Testis (tissue), 3 donors: ENCODE data around the gene NAV3. TPM values are rescaled to one million over a fixed set of nuclear protein-coding genes. Genes with fewer than 3 reads are reported as not detected.

Experiments
- DNase-seq: peaks from one replicate; pipeline ENCODE4 v3.0.0-alpha.2; 2019
- H3K27ac ChIP-seq, 2 donors: fragments of 200-600 bp; sonication (generic); one replicate each; pipeline ENCODE4 v1.5.1; 2019
- H3K27me3 ChIP-seq: fragments of 200-600 bp; sonication (generic); one replicate; pipeline ENCODE4 v1.5.1; 2019
- H3K36me3 ChIP-seq: fragments of 200-600 bp; sonication (generic); one replicate; pipeline ENCODE4 v1.5.1; 2017; ENCODE audit warnings: low read depth; ENCODE audit errors: missing control alignments
- H3K4me1 ChIP-seq: fragments of 200-600 bp; sonication (generic); one replicate; pipeline ENCODE4 v1.5.1; 2019
- H3K4me3 ChIP-seq, 2 donors: fragments of 200-600 bp; sonication (generic); one replicate each; pipeline ENCODE4 v1.5.1; 2017 to 2019
- H3K9me3 ChIP-seq: fragments of 200-600 bp; sonication (generic); one replicate; pipeline ENCODE4 v1.5.1; 2017
- POLR2A ChIP-seq: fragments of 450-650 bp; IDR thresholded peaks from one replicate; pipeline ENCODE4 v1.6.1; 2017; ENCODE audit warnings: antibody characterized with exemption, mild to moderate bottlenecking, moderate library complexity
- whole genome bisulfite sequencing, 2 donors: methylation state at CpG; one replicate each; pipeline ENCODE4 v1.1.5; 2018; 5-methylcytosine and 5-hydroxymethylcytosine counted together
- intact Hi-C: fragments of 100-400 bp; cut with DNase I; formaldehyde crosslinking; loops from one replicate; pipeline ENCODE4 v1.15.1; 2023; ENCODE audit warnings: low total_unique reads
- polyA plus RNA-seq: library from polyadenylated mRNA; stranded (reverse); fragments of 350-450 nt; fragmentation: Illumina TruSeq; extraction: RNeasy Lipid Tissue Mini Kit (QIAGEN cat#74804); gene quantifications from one replicate; pipeline ENCODE4 v1.2.3, GENCODE V29; 2014; ENCODE audit warnings: low read depth, low replicate concordance; ENCODE audit not compliant: insufficient read depth
- total RNA-seq, 2 donors: library from RNA; depleted of rRNA; stranded (reverse); fragments of >200 nt; gene quantifications; one replicate each; pipeline ENCODE4 v1.2.3, GENCODE V29; 2016
- TF ChIP-seq, protein P1 (sequence below), 3 experiments: fragments of 450-650 bp in 2 of 3; fragments of 200-600 bp in 1 of 3; sonication (generic) in 1 of 3; IDR thresholded peaks; one replicate each; pipeline ENCODE4 v1.5.1; 2016 to 2019; ENCODE audit warnings: antibody characterized with exemption in 3 of 3, mild to moderate bottlenecking in 2 of 3, moderate library complexity in 1 of 3

NAV3 gene
- total and polyA plus RNA-seq, 3 donors from 2014 or later = 6.4 to 21.9 (median 20.0) TPM

DNA sequence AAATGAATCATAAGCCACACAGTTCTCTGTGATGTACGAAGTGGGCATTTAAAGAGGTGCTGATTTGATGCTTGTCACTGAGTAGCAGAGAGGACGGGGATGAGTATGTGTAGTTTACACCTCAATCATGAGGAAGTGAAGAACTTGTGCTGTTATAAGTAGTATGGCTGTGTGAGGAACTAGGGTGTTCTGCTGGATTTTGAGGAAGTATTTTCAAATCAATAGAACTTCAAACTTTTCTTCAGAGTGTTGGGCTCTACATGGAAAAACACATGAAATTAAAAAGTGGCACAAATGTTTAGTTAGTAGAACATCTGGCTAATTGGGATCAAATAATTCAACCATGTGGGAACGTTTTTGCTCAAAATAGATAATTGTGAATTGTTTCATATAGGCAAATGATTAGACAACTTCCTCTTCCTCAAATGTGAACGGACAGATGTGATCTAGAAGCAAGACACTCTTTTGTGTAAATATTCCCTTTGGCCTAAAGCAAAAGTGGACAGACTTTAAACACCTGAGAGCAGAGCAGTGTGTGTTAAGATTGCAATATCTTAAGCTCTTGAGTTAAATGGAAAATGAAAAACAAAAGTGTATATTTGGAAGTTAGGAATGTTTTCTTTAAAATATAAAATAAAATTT, 168.5 kb downstream of the NAV3 start:
- Histone ChIP-seq H3K4me1 (no peaks in the 10 kb centered on the region), H3K36me3 (no peaks in the 10 kb centered on the region), H3K4me3 (no peak overlapping the region), H3K9me3 (no peaks in the 10 kb centered on the region), H3K27me3 (no peaks in the 10 kb centered on the region), H3K27ac (no peak overlapping the region)
- no peak for DNase-seq
- no peak for TF ChIP-seq POLR2A
- TF ChIP-seq, protein P1, sequence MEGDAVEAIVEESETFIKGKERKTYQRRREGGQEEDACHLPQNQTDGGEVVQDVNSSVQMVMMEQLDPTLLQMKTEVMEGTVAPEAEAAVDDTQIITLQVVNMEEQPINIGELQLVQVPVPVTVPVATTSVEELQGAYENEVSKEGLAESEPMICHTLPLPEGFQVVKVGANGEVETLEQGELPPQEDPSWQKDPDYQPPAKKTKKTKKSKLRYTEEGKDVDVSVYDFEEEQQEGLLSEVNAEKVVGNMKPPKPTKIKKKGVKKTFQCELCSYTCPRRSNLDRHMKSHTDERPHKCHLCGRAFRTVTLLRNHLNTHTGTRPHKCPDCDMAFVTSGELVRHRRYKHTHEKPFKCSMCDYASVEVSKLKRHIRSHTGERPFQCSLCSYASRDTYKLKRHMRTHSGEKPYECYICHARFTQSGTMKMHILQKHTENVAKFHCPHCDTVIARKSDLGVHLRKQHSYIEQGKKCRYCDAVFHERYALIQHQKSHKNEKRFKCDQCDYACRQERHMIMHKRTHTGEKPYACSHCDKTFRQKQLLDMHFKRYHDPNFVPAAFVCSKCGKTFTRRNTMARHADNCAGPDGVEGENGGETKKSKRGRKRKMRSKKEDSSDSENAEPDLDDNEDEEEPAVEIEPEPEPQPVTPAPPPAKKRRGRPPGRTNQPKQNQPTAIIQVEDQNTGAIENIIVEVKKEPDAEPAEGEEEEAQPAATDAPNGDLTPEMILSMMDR (IDR thresholded peaks at IDR 0.05) = no peak
- intact Hi-C loops = no loop called here
- 61 to 64% methylated on average over 4 of the region's 4 CpGs for WGBS, 2 donors

DNA sequence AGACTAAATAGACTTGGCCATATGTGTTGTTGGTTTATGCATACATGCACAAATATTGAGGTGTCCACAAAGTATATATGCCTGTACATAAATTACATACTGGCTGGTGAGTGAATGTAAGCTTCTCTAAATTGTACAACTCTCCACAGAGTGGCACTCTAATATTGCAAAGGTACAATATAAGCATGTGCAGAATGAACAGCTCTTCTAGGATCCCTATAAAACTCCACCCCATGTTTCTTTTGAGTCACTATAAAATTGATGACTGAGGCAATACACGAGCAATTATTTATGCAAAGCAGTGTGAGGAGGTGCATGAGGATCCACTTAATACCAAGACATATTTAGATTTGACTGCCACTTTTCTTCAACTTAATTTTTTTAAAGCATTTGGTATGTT, 172.2 kb downstream of the NAV3 start:
- Histone ChIP-seq H3K4me1 (no peaks in the 10 kb centered on the region), H3K36me3 (no peaks in the 10 kb centered on the region), H3K4me3 (no peak overlapping the region), H3K9me3 (no peaks in the 10 kb centered on the region), H3K27me3 (no peaks in the 10 kb centered on the region), H3K27ac (no peak overlapping the region)
- DNase-seq = no peak
- 56 to 75% methylated on average over 1 of the region's 1 CpG for WGBS, 2 donors
- intact Hi-C loops = no loop called here
- TF ChIP-seq, protein P1 (IDR thresholded peaks at IDR 0.05) = no peak

DNA sequence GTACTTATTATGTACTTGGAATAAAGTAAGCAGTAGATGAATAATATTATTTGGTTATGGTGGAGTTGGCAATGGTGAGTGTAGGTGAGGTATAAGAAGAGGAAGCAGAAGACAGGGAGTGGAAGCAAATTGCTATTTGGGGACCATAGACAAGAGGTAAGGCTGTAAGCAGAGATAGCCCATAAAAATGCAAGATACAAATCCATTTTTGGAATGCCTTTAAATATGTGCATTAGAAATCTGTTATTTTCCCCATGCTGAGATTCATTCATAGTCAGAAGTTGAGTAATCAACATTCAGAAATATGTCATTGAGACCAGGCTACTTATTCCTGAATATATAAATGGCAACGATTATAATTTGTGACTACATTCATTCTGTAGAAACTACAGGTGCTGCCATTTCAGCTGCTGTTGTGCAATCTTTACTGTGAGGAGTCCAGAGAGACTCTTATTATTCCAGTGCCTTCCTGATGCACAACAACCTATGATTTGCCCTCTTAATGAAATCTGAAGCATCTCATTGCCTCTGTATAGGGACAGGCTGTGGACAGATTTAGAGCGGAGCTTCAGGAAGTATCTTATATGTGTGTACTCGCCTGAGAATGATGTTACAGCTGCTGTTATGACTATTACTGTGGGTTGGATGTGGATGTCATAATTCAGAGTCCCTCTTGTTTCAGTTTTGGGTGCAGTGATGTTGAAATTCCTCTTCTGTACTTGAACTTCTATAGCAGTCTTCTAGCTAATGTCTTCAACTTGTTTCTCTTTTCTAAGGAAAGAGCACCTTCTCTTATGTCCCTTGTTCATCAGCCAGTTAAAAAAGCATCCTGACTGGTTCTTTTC, 173.8 kb downstream of the NAV3 start:
- no peak for DNase-seq
- intact Hi-C loops = no loop called here
- TF ChIP-seq POLR2A = no peak
- TF ChIP-seq, protein P1 (IDR thresholded peaks at IDR 0.05) = no peak
- Histone ChIP-seq H3K4me1 (no peaks in the 10 kb centered on the region), H3K9me3 (no peaks in the 10 kb centered on the region), H3K4me3 (no peak overlapping the region), H3K27me3 (no peaks in the 10 kb centered on the region), H3K27ac (no peak overlapping the region), H3K36me3 (no peaks in the 10 kb centered on the region)
- WGBS, 2 donors = 80 to 81% methylated on average over 3 of the region's 3 CpGs

DNA sequence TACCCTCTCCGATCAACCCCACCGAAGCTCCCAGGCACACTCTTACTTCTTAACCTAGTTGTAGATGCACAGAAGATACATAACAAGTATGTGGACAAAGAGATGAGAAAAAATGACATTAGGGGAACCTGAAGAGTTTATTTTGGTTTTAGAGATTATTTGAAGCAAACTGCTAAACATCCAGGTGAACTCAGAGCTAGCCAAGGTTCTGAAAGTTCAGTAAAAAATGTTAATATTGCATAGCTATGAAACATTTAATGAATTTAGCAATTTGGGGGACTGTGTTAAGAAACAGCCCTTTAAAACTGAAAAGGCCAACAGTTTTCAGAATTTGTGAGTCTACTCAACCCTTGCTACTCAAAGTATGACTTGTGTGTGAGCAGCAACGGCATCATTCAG, 174.4 kb downstream of the NAV3 start:
- Histone ChIP-seq H3K4me3 (no peak overlapping the region), H3K27me3 (no peaks in the 10 kb centered on the region), H3K9me3 (no peaks in the 10 kb centered on the region), H3K36me3 (no peaks in the 10 kb centered on the region), H3K27ac (no peak overlapping the region), H3K4me1 (no peaks in the 10 kb centered on the region)
- TF ChIP-seq, protein P1 (IDR thresholded peaks at IDR 0.05) = no peak
- TF ChIP-seq POLR2A = no peak
- DNase-seq = no peak
- intact Hi-C loops = no loop called here
- 91 to 93% methylated on average over 3 of the region's 3 CpGs for WGBS, 2 donors
